ENCODE results near the gene RHEBL1.

The RHEBL1 gene

GRCh38 chr12:49036029-49036428, 33.8 kb downstream of the RHEBL1 start:
- no peak for DNase-seq

- DNase-seq: no peak
Observed at GRCh38 chr12:49034286-49034622, 35.5 kb downstream of the RHEBL1 start.

GRCh38 chr12:49033611-49034285, 36.0 kb downstream of the RHEBL1 start:
- DNase-seq: no peak

- no peak for DNase-seq
Observed at GRCh38 chr12:49032679-49033447, 36.9 kb downstream of the RHEBL1 start.

- DNase-seq: no peak
Observed at GRCh38 chr12:49032276-49032675, 37.5 kb downstream of the RHEBL1 start.

- no peak for DNase-seq
Observed at GRCh38 chr12:49031573-49032161, 38.1 kb downstream of the RHEBL1 start.

GRCh38 chr12:49030714-49031572, 38.8 kb downstream of the RHEBL1 start:
- DNase-seq: no peak

GRCh38 chr12:49030119-49030518, 39.7 kb downstream of the RHEBL1 start:
- no peak for DNase-seq

- DNase-seq: no peak
Observed at GRCh38 chr12:49028666-49029275, 41.0 kb downstream of the RHEBL1 start.

- DNase-seq: no peak
Observed at GRCh38 chr12:49027846-49028555, 41.8 kb downstream of the RHEBL1 start.

GRCh38 chr12:49026678-49027480, 42.9 kb downstream of the RHEBL1 start:
- no peak for DNase-seq

- no peak for DNase-seq
Observed at GRCh38 chr12:49026101-49026500, 43.7 kb downstream of the RHEBL1 start.

- no peak for DNase-seq
Observed at GRCh38 chr12:49025463-49025862, 44.3 kb downstream of the RHEBL1 start.

- no peak for DNase-seq
Observed at GRCh38 chr12:49024543-49024942, 45.2 kb downstream of the RHEBL1 start.

GRCh38 chr12:49023812-49024211, 46.0 kb downstream of the RHEBL1 start:
- DNase-seq: no peak

GRCh38 chr12:49022558-49023178, 47.1 kb downstream of the RHEBL1 start:
- no peak for DNase-seq

GRCh38 chr12:49021292-49021915, 48.4 kb downstream of the RHEBL1 start:
- DNase-seq: no peak

GRCh38 chr12:49020441-49020840, 49.3 kb downstream of the RHEBL1 start:
- DNase-seq: no peak

GRCh38 chr12:49019443-49020324, 50.1 kb downstream of the RHEBL1 start:
- no peak for DNase-seq
